Inflammatory macrophage treated with lipopolysaccharide for 1 hour (primary cell): Measurements from ENCODE around the gene GSTA3.
A peak's percentile ranks its signal among the peaks of the same experiment; 100 is the strongest.
"Not testable (repeated sequence)": the region's sequence is repeated elsewhere in the genome, so short reads cannot be mapped to it uniquely, and the experiment has no call there.

ENCODE experiments used
- DNase-seq, 2 donors: peaks; one replicate each; pipeline ENCODE4 v3.0.0-alpha.2; 2020 to 2022

The GSTA3 gene

GRCh38 chr6:52909131-52909530 is 367 bp downstream of the GSTA3 start:
- DNase-seq, result no peak

- DNase-seq, result no peak
Observed at GRCh38 chr6:52908526-52908925, 972 bp downstream of the GSTA3 start.

GRCh38 chr6:52904562-52905279 is 4.8 kb downstream of the GSTA3 start:
- peak in 1 of 2 donors; percentile 11 for DNase-seq

GRCh38 chr6:52900536-52900935 is 9.0 kb downstream of the GSTA3 start:
- DNase-seq, result no peak

- DNase-seq, result not testable (repeated sequence)
Observed at GRCh38 chr6:52895790-52896189, 13.7 kb downstream of the GSTA3 start.

- no peak for DNase-seq
Observed at GRCh38 chr6:52894285-52894684, 15.2 kb downstream of the GSTA3 start.

- DNase-seq, result no peak
Observed at GRCh38 chr6:52893803-52894202, 15.7 kb downstream of the GSTA3 start.

- DNase-seq, result no peak
Observed at GRCh38 chr6:52893221-52893620, 16.3 kb downstream of the GSTA3 start.

GRCh38 chr6:52890018-52890417 is 19.5 kb downstream of the GSTA3 start:
- no peak for DNase-seq

GRCh38 chr6:52887910-52888524 is 21.5 kb downstream of the GSTA3 start:
- no peak for DNase-seq

- DNase-seq, result peak; percentile 55 to 85
Observed at GRCh38 chr6:52881996-52882841, 27.3 kb downstream of the GSTA3 start.

- DNase-seq, result no peak
Observed at GRCh38 chr6:52881662-52881995, 27.9 kb downstream of the GSTA3 start.

- DNase-seq, result no peak
Observed at GRCh38 chr6:52877786-52878185, 31.7 kb downstream of the GSTA3 start.

- DNase-seq, result no peak
Observed at GRCh38 chr6:52877168-52877567, 32.3 kb downstream of the GSTA3 start.

GRCh38 chr6:52876056-52876787 is 33.3 kb downstream of the GSTA3 start:
- DNase-seq, result no peak

GRCh38 chr6:52872031-52872430 is 37.5 kb downstream of the GSTA3 start:
- DNase-seq, result no peak

GRCh38 chr6:52871621-52872020 is 37.9 kb downstream of the GSTA3 start:
- DNase-seq, result no peak

GRCh38 chr6:52870335-52871091 is 39.0 kb downstream of the GSTA3 start:
- DNase-seq, result not testable (repeated sequence)

GRCh38 chr6:52868899-52869298 is 40.6 kb downstream of the GSTA3 start:
- DNase-seq, result not testable (repeated sequence)

- no peak for DNase-seq
Observed at GRCh38 chr6:52868240-52868639, 41.3 kb downstream of the GSTA3 start.

GRCh38 chr6:52861151-52861550 is 48.3 kb downstream of the GSTA3 start:
- DNase-seq, result not testable (repeated sequence)

GRCh38 chr6:52858416-52858815 is 51.1 kb downstream of the GSTA3 start:
- DNase-seq, result no peak
